Loucy (cell line): ENCODE data around the gene SMOC2.

Experiments used
- CTCF ChIP-seq: fragments of 200-600 bp; sonication (generic); conservative IDR thresholded peaks from 2 replicates; pipeline ENCODE4 v1.5.1; 2014; ENCODE audit warnings: mild to moderate bottlenecking, antibody characterized with exemption, low read length
- EZH2phosphoT487 ChIP-seq: fragments of 200-600 bp; IDR thresholded peaks from 2 replicates; pipeline ENCODE4 v1.6.1; 2018; ENCODE audit warnings: antibody characterized with exemption, mild to moderate bottlenecking, moderate library complexity, borderline replicate concordance

GRCh38 chr6:168393126-168393870, 47.7 kb upstream of the SMOC2 start:
- TF ChIP-seq CTCF (no peak), EZH2phosphoT487 (no peak)
